Measurements from ENCODE around the gene SIGLEC5. TPM values are rescaled to one million over a fixed set of nuclear protein-coding genes. Genes with fewer than 3 reads are reported as not detected.

Gene SIGLEC5
- total RNA-seq, 1 donor from 2014 or later = not detected

DNA sequence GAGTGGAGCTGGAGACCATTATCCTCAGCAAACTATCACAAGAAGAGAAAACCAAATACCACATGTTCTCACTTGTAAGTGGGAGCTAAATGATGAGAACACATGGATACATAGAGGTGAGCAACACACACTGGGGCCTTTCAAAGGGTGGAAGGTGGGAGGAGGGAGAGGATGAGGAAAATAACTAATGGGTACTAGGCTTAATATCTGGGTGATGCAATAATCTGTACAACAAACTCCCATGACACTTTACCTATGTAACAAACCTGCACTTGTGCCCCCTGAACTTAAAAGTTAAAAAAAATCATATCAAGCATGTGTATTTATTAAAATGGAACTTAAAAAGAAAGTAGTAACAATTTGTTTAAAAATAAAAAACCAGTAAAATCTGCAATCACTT lies 11.4 kb upstream of the SIGLEC5 start:
- H3K27me3 Mint-ChIP-seq (ENCODE audit: unreplicated experiment) = no peaks in the 10 kb centered on the region
- no peaks in the 10 kb centered on the region for H3K36me3 Mint-ChIP-seq (ENCODE audit: unreplicated experiment)
- H3K27ac Mint-ChIP-seq (ENCODE audit: unreplicated experiment) = no peak overlapping the region
- no peak overlapping the region for H3K4me3 Mint-ChIP-seq (ENCODE audit: unreplicated experiment)
- H3K4me1 Mint-ChIP-seq (ENCODE audit: unreplicated experiment) = no peaks in the 10 kb centered on the region
- DNase-seq (ENCODE audit: extremely low spot score, unreplicated experiment) = no peak
- TF ChIP-seq, protein P1, sequence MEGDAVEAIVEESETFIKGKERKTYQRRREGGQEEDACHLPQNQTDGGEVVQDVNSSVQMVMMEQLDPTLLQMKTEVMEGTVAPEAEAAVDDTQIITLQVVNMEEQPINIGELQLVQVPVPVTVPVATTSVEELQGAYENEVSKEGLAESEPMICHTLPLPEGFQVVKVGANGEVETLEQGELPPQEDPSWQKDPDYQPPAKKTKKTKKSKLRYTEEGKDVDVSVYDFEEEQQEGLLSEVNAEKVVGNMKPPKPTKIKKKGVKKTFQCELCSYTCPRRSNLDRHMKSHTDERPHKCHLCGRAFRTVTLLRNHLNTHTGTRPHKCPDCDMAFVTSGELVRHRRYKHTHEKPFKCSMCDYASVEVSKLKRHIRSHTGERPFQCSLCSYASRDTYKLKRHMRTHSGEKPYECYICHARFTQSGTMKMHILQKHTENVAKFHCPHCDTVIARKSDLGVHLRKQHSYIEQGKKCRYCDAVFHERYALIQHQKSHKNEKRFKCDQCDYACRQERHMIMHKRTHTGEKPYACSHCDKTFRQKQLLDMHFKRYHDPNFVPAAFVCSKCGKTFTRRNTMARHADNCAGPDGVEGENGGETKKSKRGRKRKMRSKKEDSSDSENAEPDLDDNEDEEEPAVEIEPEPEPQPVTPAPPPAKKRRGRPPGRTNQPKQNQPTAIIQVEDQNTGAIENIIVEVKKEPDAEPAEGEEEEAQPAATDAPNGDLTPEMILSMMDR (IDR thresholded peaks at IDR 0.05) = no peak
- H3K9me3 Mint-ChIP-seq (ENCODE audit: unreplicated experiment) = peaks cover 7% of the 10 kb centered on the region

DNA sequence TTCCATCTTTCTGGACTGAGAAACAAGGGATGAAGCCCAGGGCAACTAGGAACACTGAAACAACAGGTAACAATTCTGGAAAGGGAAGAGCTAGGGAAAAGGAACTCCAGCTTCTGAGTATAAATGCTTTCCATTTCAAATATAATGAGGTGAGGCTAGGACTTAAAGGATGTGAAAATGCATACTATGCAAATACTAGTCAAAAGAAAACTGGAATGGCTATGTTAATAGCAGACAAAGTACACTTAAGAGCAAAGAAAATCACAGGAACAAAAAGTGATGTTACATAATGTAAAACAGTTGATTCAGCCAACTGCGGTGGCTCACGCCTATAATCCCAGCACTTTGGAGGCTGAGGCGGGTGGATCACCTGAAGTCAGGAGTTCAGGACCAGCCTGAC lies 10.2 kb upstream of the SIGLEC5 start:
- no peak for DNase-seq (ENCODE audit: extremely low spot score, unreplicated experiment)
- Mint-ChIP-seq H3K27ac (ENCODE audit: unreplicated experiment) (no peak overlapping the region), H3K36me3 (ENCODE audit: unreplicated experiment) (no peaks in the 10 kb centered on the region), H3K4me1 (ENCODE audit: unreplicated experiment) (no peaks in the 10 kb centered on the region), H3K4me3 (ENCODE audit: unreplicated experiment) (no peak overlapping the region), H3K9me3 (ENCODE audit: unreplicated experiment) (peaks cover 8% of the 10 kb centered on the region), H3K27me3 (ENCODE audit: unreplicated experiment) (no peaks in the 10 kb centered on the region)
- TF ChIP-seq, protein P1 (IDR thresholded peaks at IDR 0.05) = no peak

DNA sequence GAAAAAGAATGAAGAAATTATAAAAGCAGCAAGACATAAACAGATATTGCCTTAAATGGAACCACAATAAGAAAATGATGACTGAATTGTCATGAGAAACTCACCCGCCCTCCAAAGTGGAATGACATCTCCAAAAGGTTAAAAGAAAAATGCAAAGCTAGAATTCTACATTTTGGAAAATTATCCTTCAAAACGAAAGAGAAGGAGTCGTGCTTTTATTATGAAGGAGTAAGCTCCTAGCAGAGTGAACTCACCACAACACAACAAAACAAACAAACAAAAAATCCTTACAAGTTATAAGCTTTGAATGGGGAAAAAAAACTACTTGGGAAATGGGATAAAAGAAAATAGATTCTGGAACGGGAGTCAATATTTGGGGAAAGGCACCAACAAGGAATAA lies 9.7 kb upstream of the SIGLEC5 start:
- H3K27me3 Mint-ChIP-seq (ENCODE audit: unreplicated experiment) = no peaks in the 10 kb centered on the region
- H3K4me1 Mint-ChIP-seq (ENCODE audit: unreplicated experiment) = no peaks in the 10 kb centered on the region
- no peaks in the 10 kb centered on the region for H3K36me3 Mint-ChIP-seq (ENCODE audit: unreplicated experiment)
- no peak for DNase-seq (ENCODE audit: extremely low spot score, unreplicated experiment)
- no peak overlapping the region for H3K27ac Mint-ChIP-seq (ENCODE audit: unreplicated experiment)
- TF ChIP-seq, protein P1 (IDR thresholded peaks at IDR 0.05) = no peak
- no peak overlapping the region for H3K4me3 Mint-ChIP-seq (ENCODE audit: unreplicated experiment)
- H3K9me3 Mint-ChIP-seq (ENCODE audit: unreplicated experiment) = peaks cover 8% of the 10 kb centered on the region

DNA sequence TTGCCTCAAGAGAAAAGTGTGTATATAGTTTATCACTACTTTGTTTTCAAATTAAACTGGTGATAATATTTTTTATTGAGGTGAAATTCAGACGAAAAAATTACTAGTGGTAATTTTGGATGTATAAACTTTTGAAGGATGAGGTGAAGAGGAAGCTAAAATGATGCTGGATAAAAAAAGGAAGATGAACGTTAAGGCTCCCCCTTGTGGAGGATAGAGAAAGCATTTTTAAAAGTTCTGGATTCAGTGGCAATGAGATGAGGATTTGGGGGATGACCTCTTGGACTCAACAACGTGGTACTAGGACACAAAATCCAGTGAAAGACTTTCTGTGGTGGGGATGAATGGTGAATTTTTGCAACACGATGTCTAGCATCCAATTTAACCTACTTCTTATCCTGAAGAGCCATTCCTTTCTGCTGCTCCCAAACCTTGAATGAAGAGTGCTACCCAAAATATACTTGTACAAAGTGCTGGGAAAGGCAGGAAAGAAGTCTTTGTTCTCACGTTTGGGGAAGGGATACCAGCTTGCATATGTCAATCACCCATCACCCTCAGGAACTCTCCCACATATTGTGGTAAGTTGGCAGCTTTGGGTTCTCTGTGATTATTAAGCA lies 7.3 kb upstream of the SIGLEC5 start:
- Mint-ChIP-seq H3K36me3 (ENCODE audit: unreplicated experiment) (no peaks in the 10 kb centered on the region), H3K9me3 (ENCODE audit: unreplicated experiment) (peaks cover 8% of the 10 kb centered on the region), H3K4me1 (ENCODE audit: unreplicated experiment) (no peaks in the 10 kb centered on the region), H3K4me3 (ENCODE audit: unreplicated experiment) (no peak overlapping the region), H3K27ac (ENCODE audit: unreplicated experiment) (no peak overlapping the region), H3K27me3 (ENCODE audit: unreplicated experiment) (no peaks in the 10 kb centered on the region)
- TF ChIP-seq, protein P1 (IDR thresholded peaks at IDR 0.05) = peak; percentile 29
- no peak for DNase-seq (ENCODE audit: extremely low spot score, unreplicated experiment)

DNA sequence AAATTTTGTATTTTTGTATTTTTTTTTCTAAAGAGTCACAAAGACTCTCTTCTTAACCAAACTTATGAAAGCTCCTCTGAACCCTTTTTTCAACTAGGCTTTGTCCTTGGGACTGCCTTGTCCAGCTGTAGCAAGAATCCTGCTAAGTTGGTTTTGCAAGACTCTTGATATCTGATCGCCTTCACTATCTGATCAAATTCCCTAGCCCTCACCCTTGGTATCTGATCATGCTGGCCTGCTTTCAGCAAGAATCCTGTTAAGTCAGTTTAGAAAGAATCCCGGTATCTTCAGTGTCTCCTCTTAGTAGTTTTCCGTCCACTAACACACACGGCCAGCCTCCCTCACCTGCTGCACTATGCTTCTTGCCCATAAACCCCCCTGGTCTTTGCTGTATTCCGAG lies 1.9 kb upstream of the SIGLEC5 start:
- no peak overlapping the region for H3K27ac Mint-ChIP-seq (ENCODE audit: unreplicated experiment)
- H3K4me3 Mint-ChIP-seq (ENCODE audit: unreplicated experiment) = no peak overlapping the region
- H3K36me3 Mint-ChIP-seq (ENCODE audit: unreplicated experiment) = no peaks in the 10 kb centered on the region
- no peak for DNase-seq (ENCODE audit: extremely low spot score, unreplicated experiment)
- TF ChIP-seq, protein P1 (IDR thresholded peaks at IDR 0.05) = no peak
- H3K27me3 Mint-ChIP-seq (ENCODE audit: unreplicated experiment) = no peaks in the 10 kb centered on the region
- H3K4me1 Mint-ChIP-seq (ENCODE audit: unreplicated experiment) = no peaks in the 10 kb centered on the region
- peaks cover 6% of the 10 kb centered on the region for H3K9me3 Mint-ChIP-seq (ENCODE audit: unreplicated experiment)
